SH-SY5Y (cell line): Measurements from ENCODE around the gene NCBP2L.

ENCODE experiments used
- GATA2 ChIP-seq: IDR thresholded peaks from 2 replicates; pipeline ENCODE4 v1.6.1; 2011; ENCODE audit warnings: mild to moderate bottlenecking, low read depth, low read length
- GATA3 ChIP-seq: IDR thresholded peaks from 2 replicates; pipeline ENCODE4 v1.6.1; 2011; ENCODE audit warnings: low read depth, mild to moderate bottlenecking, low read length, moderate library complexity

DNA sequence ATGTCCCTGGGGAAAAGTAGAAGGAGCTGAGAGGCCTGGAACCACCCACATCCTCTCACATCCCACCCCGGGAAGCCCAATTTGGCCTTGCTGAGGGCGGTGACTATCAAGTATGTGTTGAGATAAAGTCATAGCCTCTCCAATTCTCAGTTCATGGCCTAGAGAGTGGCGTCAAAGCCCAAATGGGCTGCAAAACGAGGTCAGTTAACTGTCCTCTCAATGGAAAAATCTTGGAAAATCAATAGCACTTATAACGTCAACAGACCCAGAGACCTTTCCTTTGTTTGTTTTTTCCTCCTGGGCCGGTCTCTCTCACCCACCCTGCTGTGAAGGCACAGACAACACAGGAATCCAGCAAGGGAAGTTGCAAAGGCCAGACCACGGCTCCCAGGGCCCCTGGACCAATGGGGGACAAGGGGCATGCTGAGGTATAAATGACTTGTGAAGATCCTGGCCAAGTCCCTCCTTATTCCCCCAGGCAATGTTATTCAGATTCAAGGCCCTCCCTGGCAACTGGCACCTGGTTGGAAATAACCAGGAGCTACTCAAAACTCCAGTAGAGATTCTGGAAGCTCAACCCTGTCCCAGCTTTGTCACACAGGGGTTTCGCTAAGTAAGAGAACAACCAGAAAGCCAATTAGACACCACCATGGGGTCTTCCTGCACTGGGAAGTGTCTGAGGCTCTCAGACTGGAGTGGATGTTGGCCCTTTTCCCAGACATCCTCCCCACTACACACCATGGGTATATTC lies 40.6 kb upstream of the NCBP2L start:
- TF ChIP-seq GATA3 (no peak), GATA2 (no peak)
